TTC549 (cell line): Measurements from ENCODE around the gene LIN7B.
"Not testable (repeated sequence)": the region's sequence is repeated elsewhere in the genome, so short reads cannot be mapped to it uniquely, and the experiment has no call there.

Experiments used
- FAIRE-seq: peaks from 2 replicates; lab custom pipeline; 2012; peaks lifted over from hg19 to GRCh38; lab: Jason Lieb, UNC

Gene LIN7B, protein sequence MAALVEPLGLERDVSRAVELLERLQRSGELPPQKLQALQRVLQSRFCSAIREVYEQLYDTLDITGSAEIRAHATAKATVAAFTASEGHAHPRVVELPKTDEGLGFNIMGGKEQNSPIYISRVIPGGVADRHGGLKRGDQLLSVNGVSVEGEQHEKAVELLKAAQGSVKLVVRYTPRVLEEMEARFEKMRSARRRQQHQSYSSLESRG

DNA sequence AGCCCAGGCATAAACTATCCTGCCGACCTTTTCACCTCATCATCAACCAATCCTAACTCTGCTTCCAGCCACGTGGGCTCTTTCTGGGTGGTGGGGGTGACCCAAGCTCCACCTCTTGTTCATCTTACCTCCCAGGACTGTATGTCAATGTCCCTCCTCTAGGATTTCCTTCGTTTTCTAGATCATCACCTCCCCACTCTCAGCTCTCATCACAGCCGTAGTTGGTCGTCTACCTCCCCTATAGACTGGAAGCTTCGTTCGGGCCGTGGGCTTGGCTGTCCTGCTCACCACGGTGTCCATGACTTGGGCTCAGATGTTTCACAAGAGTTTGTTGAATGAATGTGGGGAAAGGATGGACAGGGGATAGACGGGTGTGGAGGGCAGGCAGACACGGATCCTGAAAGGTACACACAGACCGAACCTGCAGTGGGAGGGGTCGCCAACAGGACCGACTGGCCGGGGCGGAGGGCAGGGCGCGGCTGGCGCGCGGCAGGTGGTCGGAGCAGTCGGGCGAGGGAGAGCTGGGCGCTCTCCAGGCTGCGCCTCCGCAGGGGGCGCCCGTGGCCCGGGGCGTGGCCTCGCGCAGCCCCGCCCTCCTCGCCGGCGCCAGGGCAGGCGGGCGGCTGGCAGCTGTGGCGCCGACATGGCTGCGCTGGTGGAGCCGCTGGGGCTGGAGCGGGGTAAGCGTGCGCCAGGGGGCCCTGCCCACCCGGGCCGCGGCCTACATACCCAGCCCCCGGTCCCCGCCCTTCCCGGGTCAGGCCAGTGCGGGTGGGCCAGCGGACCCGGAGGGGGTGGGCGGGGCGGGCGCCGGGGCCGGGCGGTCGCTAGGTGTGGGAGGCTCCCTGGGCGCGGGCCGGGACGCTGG lies at the start of gene LIN7B:
Gene LIN7B, plus strand, starts transcription at position 609 of the 868 bp plus-strand sequence. Its CDS starts 35 bp downstream, at position 644.
- FAIRE-seq: no peak

DNA sequence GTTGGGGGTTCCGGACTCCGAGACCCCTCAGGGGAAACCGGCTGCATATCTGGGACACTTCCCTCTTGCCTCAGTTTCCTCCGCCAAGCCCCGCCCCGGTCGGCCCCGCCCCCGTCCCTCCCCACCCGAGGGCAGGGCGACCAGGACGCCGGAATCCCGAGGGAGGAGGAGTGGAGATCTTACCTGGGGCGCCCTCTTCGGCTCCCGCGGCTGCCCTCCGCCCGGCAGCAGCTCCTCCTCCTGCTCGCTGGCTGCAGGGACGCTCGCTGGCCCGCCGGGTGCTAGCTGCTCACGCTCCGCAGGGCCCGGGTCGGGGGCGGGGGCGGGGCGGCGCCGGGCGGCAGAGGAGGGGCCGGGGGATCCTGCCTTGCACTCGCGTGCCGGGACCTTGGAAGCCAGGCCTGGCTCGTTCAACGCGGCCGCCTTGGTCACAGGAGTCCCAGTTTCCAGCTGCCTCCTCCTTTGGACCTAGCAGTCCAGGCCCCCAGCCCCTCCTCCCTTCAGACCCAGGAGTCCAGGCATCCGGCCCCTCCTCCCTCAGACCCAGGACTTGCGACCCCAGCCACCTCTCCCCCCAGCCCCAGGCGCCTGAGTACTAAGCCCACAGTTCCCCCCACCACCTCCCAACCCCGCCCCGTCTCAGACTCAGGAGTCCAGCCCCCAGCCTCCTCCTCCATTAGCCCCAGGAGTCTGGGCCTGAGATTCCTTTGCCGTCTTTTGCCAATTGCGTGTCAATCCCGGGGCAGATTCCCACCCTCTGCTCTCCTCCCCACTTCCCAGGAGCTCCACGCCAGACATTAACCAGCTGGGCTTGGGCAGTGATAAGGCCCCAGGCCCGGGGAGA lies 49.2 kb upstream of the LIN7B start, which contains the start of gene NTF4:
Gene NTF4, minus strand, starts transcription at position 51 of the 844 bp plus-strand sequence. CDS start 2,821 bp downstream, outside the sequence.
- no peak for FAIRE-seq

DNA sequence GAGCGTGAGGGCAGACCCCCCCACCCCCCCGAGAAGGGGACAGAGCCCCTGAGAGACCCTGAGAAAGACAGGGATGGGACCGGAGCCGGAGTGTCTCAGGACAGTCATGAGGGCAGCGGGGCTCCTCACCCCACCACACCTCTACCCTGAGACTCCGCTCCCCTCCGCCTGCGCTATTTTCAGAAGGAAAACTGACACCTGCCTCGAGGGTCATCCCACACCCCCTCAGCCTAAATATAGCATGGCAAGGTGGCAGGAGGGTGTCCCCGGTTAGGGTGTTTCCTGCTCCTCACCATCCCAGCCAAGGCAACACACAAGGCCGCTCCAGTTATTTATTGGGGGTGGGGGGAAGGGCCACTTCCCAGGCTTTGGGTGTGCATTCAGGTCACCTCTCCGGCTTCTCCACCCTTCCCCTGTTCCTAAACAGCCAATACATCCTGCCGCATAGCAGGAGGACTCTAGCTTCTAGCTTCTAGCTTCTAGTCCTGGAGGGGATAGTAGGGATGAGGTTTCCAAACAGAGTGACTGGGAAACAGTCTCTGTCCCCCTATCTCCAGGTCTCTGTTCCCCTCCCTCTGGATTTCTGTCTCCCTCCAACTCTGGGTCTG lies 48.2 kb upstream of the LIN7B start:
- no peak for FAIRE-seq

DNA sequence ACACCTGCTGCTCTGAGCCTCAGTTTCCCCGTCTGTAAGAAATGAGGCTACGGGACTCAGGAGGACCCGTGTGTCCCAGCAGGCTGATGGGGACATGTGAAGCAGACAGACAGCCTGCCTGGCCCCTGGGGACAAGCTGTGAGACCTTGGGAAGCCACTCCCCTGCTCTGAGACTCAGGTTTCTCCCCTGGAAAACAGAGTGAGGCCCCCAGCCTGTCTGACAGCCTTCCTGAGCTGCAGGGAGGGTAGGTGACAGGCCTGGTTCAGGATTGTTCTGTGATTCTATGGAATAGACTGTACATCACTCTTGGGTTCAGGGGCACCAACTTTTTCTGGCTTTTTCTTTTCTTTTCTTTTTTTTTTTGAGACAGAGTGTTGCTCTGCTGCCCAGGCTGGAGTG lies 46.6 kb upstream of the LIN7B start:
- FAIRE-seq: no peak

DNA sequence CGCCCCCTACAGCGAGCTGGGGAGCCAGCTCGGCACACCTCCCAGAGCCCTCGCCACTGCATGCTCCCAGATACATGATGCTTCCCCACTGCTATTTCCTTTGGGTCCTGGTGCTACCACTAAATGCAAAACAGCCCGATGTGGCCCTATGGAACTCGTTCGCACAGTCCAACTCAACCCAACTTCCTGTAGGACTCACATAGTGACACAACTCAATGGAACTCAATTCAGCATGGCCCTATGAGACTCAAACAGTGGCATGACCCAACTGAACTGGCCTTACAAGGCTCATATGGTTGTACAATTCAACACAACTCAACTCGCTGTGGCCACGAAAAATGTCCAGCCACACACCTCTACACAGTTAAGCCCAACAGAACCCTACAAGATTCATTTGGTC lies 45.1 kb upstream of the LIN7B start:
- FAIRE-seq: no peak

DNA sequence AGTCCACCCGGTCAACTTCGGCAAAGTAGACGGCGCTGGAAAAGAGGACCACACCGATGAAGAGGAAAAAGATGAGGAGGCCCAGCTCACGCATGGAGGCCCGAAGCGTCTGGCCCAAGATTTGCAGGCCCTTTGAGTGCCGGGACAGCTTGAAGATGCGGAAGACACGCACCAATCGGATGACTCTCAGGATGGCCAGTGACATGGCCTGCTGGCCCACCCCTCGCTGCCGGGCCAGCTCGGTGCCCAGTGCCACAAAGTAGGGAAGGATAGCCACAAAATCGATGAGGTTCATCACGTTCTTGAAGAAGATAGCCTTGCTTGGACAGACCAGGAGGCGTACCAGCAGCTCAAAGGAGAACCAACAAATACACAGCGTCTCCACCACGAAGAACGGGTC lies 43.8 kb upstream of the LIN7B start:
- FAIRE-seq: no peak

DNA sequence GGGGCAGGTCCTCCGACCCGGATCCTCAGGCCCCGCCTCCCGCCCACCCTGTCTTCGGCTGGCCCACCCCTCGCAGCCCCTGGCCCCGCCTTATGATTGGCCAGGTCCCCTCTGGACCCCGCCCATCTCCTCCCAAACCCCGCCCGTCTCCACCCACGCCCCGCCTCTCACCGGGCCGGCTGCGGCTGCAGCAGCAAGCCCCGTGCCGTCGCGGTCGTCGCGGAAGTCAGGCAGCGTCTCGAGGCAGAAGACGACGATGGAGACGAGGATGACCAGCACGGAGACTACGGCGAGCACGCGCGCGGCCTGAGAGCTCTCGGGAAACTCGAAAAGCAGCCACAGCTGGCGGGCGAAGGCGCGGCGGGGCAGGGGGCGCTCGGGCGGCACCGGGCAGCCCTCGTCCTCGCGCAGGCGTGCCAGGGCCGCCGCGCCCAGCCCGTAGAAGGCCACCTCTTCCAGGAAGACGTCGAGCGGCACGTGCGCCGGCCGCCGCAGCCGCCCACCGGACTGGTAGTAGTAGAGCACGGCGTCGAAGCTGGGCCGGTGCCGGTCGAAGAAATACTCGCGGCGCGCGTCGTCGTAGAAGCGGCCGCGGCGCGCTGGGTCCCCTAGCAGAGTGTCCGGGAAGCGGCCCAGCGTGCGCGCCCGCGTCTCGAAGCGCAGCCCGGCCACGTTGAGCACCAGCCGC lies 42.2 kb upstream of the LIN7B start:
- no peak for FAIRE-seq

DNA sequence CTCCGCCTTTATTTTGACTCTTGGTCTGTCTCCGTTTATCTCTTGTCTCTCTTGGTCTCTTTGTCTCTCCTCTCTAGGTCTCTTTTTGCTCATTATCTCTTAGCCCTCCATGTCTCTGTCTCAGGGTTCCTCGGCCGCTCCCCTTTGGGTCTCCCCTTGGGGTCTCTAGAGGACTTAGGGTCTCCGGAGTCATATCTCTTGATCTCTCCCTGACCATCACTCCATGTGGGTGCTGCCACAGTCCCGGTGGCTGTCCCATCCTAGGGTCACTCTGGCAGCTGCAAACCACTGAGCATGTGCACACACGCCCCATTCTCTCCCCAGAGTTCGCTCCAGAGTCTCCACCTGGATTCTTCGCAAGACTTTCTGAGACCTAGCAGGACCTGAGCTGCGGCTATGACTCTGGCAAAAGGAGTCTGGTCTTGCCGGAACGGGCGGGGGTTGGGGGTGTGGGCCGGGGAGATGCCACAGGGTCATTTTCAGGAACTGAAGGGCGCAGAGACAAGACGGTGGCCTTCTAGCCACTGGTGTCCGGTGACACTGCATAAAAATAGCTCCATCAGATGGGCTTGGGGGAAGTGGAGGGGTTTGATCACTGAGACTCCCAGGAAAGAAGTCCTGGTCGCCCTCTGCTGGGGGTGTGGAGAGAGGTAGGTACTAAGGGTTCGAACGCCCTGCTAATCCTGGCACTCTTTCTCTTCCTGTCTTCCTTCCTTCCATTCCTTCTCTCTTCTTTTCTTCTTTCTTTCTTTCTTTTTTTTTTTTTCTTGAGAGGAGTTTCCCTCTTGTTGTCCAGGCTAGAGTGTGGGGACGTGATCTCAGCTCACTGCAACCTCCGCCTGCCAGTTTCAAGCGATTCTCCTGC lies 40.4 kb upstream of the LIN7B start:
- FAIRE-seq: no peak

DNA sequence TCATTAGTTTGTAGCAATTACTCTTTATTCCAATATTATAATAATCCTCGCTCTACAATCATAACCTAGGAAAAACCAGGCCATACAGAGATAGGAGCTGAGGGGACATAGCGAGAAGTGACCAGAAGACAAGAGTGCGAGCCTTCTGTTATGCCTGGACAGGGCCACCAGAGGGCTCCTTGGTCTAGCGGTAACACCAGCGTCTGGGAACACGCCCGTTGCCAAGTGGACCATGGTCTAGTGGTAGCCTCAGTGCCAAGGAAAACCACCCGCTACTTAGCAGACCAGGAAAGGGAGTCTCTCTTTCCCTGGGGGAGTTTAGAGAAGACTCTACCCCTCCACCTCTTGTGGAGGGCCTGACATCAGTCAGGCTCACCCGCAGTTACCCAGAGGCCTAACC lies 39.3 kb upstream of the LIN7B start:
- not testable (repeated sequence) for FAIRE-seq

DNA sequence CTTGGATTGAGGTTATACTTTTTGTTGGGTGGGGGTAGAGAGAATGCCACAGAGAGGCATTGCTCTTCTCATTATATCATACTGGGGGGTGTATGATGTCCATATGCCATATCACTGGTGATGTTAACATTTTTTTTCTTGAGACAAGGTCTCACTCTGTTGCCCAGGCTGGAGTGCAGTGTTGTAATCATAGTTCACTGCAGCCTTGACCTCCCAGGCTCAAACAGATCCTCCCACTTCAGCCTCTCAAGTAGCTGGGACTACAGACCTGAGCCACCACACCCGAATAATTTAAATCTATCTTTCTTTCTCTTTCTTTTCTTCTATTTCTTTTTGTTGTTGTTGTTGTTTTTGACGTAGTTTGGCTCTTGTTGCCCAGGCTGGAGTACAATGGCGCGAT lies 33.8 kb upstream of the LIN7B start:
- no peak for FAIRE-seq

DNA sequence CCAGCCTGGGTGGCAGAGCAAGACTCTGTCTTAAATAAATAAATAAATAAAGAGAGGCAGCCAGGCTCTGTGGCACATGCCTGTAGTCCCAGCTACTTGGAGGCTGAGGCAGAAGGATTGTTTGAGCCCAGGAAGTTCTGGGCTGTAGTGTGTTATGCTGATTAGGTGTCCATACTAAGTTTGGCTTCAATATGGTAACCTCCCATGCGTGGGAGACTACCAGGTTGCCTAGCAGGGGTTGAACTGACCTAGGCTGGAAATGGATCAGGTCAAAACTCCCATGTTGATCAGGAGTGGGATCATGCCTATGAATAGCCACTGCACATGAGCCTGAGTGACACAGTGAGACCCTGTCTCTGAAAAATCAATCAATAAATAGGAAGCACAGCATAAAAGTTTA lies 32.9 kb upstream of the LIN7B start:
- no peak for FAIRE-seq

DNA sequence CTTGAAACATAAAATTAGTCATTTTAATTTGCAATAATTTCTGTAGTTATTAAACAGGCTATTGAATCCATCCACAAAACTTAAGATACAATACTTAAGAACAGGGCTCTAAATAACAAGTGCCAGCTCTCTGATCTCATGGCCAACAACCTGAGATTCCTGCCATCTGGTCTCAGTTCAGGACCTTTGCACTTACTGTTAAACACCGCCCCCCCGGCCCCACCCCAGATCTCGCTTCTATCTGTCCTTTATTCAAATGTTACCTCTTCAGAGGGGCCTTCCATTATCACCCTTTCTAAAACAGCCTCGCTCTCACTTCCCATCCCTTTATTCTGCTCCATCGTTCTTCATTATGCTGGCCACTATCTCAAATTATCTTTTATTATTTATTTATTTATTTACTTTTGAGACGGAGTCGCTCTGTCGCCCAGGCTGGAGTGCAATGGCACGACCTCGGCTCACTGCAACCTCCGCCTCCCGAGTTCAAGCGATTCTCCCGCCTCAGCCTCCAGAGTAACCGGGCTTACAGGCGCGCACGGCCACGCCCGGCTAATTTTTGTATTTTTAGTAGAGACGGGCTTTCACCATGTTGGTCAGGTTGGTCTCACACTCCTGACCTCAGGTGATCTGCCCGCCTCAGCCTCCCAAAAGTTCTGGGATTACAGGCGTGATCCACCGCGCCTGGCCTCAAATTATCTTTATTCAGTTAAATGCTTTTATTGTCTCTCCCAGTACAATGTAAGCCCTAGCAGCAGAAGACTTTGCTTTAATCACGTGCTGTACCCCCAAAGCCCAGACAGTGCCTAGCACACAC lies 29.8 kb upstream of the LIN7B start:
- no peak for FAIRE-seq

DNA sequence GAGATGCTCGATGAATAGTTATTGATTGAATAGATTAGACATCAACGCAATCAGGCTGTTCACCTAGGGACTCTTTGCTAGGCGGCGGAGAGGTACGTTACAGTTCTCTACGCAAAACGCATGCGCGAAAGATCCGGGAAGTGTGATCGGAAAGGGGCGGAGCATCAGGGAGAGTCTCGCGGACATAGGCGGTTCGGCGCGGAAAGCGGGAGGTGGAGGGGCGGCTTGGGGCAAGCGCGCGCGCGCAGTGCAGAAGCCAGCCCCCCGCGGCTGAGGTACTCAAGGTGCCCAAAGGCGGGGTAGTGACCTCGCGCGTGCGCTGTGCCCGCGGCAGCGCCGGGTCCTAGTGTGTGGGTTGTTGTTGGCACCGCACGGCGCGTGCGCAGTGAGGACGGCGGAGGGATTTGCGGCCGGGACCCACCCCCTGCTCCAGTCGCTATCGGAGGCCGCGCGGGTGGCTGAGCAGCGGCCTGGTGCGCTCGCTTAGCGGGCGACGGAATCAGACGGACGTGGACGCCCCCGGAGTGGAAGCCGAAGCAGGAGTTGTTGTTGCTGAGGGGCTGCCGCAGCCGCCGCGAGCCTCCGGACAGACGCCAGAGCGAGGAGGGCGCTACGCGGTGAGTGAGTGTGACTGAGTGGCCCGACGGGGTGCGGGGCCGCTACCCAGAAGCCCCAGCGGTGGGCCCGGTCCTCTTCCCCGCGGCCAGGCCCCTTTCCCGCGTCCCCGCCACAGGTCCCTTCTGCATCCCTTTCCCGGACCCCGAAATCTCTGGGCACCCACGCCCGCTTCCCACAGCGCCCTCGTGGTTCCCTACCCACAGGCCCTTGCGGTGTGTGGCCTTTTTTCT lies 28.9 kb upstream of the LIN7B start, which contains the start of gene SNRNP70:
Gene SNRNP70, plus strand, starts transcription at position 432 of the 848 bp plus-strand sequence. CDS start 964 bp downstream, outside the sequence.
- peak; percentile 77 for FAIRE-seq

DNA sequence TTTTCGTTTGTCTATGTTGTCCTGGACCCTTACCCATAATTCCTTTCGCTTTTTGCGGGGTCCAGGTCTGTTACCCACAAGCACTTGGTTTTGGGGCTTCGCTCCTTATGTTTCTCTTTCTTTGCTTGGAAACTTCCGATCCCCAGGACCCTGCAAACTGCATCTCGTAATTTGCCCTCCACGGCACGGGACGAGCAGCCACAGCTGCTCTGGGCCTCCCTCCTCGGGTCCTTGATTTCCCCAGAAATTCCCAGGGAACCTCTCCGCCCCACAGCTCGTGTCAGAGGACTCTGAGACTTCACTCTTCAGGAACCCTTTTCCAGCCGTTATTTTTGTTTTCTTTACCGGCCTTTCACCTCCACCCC lies 28.3 kb upstream of the LIN7B start:
- FAIRE-seq: no peak

DNA sequence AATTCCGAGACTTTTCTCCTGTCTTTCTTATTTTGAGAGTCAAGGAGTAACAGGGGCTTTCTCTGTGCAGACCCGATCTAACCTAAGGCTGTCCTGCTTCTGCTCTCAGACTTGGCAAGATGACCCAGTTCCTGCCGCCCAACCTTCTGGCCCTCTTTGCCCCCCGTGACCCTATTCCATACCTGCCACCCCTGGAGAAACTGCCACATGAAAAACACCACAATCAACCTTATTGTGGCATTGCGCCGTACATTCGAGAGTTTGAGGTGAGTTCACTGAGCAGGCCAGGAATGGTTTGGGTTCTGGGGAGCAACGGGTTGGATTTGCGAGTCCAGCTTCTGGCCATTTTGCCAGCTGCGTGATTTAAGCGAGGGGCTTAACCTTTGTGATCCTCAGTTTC lies 27.9 kb upstream of the LIN7B start:
- no peak for FAIRE-seq

DNA sequence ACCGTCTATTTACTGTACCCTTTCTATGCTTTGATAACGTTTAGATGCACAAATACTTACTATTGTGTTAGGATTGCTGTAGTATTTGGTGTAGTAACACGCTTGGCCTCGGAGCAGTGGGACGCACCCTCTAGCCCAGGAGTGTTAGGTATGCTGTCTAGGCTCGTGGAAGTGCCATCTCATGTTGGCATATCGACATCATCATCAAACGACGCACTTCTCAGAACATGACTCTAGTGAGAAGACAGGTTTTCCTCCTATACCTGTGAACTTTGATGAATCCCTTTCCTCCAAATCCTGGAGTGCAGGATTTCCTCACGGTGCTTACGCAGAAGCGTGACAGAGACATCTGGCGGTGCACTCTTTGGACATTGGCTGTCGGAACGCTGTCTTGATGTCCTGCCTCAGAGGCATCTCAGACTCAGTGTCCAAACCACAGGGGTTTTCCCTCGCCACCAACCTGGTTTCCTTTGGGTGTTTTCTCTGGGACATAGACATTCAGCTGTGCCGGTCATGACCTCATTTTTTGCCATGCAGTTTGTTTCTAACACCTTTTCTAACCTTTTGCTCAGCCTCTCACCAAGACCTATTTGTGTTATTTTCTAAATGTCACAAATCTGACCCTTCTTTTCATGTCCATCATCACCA lies 22.7 kb upstream of the LIN7B start:
- no peak for FAIRE-seq

DNA sequence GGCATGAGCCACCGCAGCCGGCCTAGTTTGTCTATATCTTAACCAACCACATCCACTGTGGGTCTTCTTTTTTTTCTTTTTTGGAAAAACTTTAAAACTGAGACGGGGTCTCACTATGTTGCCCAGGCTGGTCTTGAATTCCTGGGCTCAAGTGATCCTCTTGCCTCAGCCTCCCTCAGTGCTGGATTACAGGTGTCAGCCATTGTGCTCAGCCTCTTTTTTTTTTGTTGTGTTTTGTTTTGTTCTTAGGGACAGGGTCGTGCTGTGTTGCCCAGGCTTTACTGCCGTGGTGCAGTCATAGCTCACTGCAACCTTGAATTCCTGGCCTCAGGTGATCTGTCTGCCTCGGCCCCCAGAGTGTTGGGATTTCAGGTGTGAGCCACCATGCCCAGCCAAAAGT lies 21.5 kb upstream of the LIN7B start:
- FAIRE-seq: no peak
